Pulmonary artery endothelial cell (primary cell): ENCODE results near the gene GSE1. TPM values are rescaled to one million over a fixed set of nuclear protein-coding genes. Genes with fewer than 3 reads are reported as not detected.

Experiments
- DNase-seq: peaks from one replicate; pipeline ENCODE4 v3.0.0-alpha.2; 2011; ENCODE audit warnings: low read depth, low spot score
- total RNA-seq: library from RNA; depleted of rRNA; stranded (reverse); fragments of >200 nt; gene quantifications from 2 replicates; pipeline ENCODE4 v1.2.3, GENCODE V29; 2014

Gene GSE1
- total RNA-seq, 1 donor from 2014 or later, result 8.4 TPM

DNA sequence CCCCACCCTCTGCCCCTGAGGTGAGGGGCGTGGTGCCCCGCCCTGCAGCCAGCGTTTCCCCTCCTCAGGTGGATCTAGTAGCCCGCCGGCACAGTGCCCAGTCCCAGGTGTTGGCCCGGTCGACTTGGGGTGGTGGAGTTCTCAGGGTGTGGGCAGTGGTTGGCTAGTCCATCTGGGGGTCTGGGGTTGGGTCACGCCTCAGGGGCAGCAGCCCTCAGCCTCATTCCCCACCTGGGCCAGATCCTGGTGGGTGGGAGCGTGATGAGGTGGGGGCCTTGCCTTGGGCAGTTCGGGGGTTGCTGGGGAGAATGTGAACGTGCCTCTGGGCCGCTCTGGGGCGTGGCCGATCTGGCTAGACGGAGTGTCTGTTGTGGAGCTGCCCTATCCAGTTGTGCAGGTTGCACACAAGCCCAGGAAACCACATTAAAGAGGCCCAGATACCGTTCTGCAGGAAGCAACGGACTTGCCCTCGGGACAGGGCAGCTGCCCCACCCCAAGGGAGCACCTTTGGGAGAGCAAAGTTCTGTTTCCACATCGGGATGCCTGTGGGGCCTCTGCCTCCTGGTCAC is 32.0 kb downstream of the GSE1 start:
- no peak for DNase-seq

DNA sequence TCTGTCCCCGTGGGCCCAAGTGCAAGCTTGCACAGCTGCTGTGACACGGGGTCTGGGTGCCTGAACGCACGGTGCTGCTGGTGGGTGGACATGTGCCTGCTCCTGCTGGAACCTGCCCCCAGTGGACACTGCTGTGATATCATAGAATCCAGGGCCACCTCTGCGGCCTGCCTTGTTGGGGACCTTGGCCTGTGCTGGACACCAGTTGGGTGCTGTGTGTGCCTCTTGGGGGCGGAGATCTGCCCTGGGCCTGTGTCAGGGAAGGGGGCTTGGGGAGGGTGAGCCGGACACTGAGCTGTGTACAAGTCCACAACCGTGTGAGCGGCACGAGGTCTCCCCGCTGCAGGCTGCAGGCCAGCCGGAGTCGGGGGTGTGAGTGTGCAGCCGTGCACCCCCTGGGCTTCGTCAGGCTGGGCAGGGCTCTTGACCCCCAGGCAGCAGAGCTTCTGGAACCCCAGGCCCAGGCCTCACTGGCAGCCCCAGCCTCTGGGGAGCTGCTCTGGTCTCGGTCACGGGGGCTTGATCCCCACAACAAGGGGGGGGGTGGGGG is 33.3 kb downstream of the GSE1 start:
- DNase-seq, result no peak

DNA sequence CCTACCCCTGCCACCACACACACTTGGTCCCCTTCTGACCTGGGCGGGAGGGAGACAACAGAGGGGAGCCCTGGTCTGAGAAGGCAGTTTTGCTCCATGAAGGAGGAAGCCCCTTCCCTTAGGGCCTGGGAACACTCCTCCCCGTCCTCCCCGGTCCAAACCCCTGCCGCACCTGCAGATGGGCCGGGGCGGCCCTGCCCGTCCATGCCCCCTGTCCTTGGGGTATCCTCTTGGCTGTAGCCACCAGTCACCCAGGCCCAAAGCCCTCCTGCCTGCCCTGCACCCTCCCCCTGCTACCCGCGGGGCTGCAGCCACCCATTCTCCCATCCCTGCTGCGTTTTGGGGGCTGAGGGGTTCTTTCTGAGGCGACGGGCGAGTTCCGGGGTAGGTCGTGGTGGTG is 33.9 kb downstream of the GSE1 start:
- no peak for DNase-seq

DNA sequence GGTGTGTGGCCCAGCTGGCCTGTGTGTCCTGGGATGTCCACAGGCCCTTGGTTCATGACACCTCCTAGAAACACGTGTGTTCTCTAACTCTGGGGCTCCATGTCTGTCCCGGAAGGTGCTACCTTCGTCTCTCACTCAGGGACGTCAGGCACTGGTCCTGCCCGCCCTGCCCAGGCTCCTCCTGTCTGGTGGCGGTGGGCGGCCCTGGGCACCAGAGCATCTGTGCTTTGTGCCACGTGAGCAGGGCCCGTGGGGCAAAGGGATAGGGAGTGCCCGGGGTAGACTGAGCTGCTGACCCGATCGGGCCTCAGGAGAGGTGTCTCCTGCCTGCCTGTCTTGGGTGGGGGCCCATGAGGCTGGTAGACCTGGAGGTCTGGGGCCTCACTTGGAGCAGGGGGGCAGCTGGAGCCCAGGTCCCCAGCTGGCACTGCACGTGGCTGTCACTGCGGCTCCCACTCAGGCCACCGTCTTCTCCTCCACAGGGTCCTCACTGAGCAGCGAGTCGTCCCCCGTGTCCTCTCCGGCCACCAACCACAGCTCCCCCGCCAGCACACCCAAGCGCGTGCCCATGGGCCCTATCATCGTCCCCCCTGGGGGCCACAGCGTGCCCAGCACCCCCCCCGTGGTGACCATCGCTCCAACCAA is 35.1 kb downstream of the GSE1 start:
- DNase-seq, result no peak

DNA sequence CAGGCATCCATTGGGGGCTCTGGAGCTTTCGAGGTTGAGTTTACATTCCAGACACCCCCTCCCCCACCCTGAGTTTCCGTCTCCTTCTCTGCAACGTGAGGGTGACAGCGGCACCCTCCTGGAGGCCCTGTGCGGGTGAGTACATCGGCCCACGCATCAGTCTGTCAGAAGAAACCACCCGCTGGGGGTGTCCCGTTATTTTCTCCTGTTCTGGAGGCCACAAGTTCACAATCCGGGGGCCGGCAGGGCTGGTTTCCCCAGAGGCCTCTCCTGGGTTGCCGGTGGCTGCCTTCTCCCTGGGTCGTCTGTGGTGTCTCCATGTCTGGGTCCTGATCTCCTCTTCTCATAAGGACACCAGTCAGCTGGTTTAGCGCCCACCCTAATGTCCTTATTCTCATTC is 35.7 kb downstream of the GSE1 start:
- no peak for DNase-seq

DNA sequence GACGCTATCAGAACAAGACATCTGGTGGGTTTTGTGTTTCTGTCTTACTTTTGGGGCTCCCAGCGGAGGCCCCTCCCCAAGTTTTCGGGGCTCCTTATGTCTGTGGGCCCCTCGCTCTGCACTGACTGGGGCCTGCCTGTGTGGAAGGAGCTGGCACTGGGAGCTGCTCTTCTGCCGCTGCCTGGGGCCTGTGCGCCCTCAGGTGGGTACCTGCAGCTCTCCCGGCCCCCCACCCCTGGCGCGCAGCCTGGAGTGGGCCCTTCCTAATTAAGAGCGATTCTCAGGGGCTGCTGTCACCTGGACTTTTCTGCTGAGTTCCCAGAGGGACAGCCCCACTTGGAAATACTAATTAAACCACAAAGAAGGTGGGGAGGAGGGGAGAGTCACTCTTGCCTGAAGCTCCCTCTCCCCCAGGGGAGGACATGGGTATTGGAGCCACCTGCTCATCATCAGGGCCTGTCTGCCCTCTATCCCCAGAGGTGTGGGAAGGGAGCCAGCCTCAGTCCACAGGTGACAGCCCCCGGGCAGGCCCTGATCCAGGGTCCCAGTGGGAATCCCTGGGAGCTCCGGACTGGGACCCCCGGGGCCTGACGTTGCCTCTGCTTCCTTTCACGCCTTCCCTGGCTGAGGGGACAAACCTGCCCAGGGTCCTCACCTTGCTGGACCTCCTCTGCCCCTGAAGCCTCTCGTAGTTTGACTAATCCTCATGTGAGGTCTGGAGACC is 36.5 kb downstream of the GSE1 start:
- no peak for DNase-seq

DNA sequence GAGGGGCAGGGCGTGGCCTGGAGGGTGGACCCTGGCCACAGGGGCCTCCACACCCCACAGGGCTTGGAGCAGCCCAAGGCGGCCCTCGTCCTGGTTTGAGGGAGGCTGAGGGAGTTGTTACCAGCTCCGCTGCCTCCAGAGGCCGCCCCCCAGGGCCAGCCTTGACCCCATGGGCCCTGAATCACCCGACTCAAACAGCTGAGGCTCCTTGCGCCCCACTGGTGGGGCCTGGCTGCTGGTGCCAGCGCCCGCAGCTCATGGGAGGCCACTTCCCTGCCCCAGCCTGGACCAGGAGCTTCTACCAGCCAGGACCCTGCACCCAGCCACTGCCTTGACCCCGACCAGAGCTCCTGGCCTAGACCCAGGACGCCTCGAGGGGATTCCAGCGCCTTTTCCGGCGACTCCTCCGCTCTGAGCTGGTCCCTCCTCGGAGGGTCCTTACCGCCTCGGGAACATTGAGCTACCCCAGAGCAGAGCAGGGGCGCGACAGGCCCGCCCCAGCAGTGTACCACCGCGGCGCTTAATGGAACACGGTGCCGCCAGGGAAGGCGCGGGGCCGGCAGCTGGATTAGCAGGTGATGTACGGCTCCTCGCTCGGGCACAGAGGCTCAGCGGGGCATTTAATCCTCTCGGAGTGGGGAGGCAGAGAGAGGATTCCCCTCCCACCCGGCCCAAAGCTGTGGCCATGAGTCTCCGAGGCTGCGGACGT is 37.2 kb downstream of the GSE1 start:
- DNase-seq, result no peak

DNA sequence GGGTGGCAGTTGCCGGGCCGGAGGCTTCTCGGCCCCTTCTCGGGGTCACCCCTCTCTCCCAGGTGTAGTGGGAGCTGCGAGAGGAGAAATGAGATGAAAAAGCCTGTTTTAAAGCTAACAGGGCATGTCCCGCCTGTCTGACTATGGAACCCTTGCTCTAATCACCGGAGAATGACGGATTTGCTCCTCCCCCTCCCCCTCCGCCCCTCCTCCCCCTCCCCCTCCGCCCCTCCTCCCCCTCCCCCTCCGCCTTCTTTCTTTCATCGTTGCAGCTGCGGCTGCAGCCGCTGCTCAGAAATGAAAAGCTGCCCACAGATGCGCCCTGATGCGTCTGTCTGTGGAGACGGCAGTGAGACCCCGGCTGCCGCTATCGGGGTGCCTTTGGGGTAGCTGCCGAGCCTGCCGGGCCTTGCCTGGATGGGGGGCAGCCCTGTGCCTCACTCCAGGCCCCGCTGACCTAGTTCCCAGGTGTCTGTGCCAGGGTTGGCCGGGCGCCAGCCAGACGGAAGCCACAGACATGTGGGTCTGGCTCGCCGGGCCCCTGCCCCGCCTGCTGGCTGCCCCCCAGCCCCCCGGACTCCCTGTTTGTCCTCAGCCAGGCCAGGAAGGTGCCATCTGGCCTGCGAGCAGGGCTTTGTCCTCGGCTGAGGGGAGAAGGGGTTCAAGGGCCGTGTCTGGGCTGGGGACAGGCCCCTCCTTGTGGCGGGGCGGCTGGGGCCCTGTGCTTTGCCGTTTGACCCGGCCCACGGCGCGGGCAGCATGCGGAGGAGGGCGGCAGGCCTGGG is 37.9 kb downstream of the GSE1 start:
- no peak for DNase-seq

DNA sequence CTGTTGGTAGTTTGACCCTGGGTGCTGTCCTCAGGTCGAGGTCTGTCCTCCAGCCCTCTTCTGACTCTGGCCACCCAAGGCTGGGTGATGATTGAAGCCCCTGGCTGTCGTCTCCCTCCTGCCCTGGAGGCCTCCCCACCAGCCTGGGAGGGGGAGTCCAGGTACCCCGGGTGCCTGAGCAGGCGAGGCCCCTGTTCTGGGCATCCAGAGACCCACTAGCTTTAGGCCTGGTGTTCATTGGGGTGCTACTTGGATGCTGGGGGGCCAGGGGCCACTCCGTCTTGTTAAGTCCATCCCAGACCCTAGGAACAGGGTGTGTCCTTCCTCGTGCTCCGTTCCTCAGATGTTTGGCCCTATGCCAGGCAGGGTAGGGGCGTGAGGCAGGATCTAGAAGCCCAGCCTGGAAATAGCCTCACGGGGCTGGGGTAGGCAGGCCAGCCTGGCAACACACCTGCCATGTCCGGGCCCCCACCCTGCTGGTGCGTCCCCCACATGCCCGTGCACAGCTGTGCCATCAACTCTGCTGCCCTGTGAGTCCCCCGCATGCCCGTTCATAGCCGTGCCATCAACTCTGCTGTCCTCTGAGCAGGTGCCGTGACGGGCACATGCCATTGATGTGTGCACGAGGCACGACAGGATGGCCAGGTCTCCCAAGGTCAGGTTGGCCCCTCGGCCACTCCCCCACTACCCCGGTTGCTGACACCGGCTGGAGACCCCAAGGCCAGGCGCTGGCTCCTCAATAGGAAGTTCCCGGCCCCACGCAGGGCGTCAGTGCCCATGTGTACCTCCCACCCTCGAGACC is 38.7 kb downstream of the GSE1 start:
- no peak for DNase-seq

DNA sequence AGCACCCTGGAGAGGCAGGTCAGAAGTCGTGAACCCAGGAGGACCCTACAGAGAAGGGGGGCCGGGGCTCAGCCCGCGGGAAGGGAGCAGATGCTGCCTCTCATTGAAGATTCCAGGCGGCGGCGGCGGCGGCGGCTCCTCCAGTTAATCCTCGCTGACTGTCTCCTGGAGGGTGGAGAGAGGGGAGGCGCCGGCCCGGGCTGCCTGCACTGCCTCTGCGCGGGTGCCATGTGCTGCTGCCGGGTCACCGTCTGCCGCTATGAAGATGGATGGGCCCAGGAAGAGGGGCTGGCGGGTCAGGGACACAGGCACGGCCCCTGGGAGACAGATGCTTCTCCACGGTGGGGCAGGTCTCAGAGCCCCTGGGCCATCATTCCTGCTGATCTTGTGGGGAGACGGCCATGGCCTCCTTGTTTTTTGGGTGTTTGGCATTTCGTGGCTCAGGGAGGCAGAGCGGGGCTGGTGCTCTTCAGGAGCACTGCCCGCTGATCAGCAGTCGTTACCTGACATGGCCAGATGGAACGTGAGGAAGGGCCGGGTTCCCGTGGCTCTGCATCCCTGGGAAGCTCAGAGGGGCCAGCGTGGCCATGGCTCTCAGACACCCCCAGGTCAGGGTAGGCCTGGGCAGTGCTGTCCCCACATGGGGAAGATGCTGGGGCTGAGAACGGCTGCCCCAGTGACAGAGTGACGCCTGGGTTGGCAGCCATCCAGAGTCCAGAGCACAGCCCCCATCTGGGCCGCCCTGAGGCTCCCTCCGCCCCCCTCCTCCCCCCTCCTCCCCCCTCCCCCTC is 39.5 kb downstream of the GSE1 start:
- no peak for DNase-seq

DNA sequence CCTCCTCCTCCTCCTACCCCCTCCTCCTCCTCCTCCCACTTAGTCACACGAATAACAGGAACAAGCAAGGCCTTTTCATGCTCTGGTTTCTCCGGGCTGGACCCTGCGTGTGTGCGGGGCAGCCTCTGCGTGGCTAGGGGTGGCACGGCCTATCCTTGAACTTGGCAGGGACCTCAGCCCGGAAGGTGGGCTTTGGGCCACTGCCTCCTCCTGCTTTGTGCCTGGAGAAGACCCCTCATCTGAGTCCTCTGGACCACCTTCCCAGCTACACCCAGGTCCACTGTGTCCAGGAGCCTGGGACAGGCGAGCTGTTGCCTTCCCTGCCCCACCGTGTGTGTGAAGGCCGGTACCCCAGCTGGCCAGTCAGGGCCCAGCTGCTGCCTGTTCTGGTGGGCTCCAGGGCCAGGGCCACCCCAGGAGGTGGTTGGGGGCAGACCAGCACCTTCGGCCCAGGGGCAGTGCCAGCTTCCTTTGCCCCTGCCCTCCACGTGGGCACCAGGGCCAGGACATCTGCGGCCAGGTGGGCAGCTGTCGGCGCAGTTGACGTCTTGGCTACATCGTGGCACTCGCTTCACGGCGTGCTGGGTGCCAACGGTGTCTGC is 40.3 kb downstream of the GSE1 start:
- DNase-seq, result no peak

DNA sequence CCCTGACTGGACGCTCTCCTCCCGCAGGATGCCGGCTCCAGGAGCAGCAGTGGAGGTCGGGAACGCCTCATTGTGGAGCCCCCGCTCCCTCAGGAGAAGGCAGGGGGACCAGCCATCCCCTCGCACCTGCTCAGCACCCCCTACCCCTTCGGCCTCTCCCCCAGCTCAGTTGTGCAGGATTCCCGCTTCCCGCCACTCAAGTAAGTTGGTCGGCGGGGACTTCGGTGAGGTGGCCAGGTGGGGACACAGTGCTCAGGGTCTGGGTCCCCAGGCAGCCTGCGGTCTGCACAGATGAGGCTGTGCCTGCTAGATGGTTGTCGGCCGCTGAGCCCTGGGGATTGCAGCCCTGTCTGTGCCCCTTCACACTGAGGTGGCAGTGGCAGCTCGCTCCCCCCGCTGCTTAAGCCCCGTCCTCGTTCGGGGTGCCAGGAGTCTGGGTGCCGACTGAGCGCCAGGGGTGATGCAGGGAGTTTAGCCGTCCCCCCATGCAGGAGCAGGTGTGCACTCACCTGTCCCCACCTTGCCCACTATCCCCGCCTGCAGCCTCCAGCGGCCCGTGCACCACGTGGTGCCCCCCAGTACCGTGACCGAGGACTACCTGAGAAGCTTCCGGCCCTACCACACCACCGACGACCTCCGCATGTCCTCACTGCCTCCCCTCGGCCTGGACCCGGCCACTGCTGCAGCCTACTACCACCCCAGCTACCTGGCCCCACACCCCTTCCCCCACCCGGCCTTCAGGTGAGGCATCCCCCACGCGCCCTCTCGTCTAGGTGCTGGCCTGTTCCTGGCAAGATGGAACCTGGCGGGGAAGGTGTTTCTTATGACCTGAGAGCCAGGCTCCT is 41.4 kb downstream of the GSE1 start:
- no peak for DNase-seq

DNA sequence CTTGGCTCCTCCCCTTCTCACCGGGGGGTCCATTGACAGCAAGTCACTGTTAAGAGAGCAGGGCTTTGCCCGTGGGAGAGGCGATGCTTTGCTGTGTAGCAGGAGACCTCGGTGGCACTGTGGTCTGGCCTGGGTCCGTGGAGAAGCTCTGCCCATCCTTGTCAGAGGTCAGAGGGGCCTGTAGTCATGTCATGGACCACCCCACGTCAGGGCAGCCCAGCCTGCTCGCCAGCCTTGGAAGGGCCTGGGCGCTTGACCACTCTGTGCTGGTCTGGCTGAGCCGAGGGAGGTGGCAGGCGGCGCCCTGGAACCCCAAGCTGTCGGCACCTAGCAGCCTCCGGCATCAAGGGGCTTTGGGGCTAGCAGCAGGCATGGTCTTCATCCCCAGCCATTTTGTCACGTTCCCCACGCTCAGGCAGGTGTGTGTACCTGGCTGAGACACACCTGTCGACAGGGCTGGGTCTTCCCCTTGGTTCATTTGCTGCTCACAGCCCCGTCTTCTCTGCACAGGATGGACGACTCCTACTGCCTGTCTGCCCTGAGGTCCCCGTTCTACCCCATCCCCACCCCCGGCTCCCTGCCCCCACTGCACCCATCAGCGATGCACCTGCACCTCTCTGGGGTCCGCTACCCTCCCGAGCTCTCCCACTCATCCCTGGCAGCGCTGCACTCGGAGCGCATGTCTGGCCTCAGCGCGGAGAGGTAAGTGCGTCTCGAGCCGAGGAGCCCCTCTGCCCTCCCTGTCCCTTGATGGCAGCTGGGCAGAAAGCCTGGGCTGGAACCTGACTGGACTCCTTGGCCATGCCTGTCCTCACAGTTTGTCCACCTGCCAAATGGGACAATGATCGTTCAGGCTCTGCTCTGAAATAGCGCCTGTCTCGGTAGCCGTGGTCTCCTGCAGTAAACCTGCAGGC is 42.4 kb downstream of the GSE1 start:
- DNase-seq, result no peak

DNA sequence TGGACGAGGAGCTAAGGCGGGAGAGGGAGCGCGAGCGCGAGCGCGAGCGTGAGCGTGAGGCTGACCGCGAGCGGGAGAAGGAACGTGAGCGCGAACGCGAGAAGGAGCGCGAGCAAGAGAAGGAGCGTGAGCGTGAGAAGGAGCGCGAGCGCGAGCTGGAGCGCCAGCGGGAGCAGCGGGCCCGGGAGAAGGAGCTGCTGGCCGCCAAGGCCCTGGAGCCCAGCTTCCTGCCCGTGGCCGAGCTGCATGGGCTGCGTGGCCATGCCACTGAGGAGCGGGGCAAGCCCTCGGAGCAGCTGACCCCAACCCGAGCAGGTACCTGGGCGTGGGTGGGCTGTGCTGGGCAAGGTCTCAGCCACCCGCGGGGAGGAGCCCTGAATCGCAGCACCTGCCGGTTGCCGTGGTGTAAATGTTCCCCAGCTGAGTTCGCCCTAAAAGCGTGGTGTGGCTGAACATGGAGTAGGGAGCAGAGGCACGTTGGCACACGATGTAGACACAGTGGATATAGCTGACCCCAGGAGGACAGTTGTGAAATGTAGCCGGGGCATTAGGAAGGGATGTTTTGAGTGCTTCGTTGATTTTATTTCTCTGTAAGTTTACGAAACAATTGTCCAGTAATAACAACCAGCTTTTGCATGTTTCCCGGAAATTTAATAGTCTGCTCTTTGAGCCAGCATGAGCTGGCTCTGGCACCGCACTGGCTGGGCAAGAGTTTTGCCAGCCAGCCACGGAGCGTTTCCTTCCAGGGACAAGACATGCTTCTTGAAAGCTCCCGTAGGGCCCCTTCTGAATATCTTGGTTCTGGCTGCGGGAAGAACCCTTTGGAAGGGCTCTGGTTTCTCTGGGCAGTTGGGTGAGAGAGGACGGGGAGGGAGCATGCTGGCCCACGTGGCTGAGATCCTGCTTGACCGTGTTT is 43.5 kb downstream of the GSE1 start:
- DNase-seq, result no peak

DNA sequence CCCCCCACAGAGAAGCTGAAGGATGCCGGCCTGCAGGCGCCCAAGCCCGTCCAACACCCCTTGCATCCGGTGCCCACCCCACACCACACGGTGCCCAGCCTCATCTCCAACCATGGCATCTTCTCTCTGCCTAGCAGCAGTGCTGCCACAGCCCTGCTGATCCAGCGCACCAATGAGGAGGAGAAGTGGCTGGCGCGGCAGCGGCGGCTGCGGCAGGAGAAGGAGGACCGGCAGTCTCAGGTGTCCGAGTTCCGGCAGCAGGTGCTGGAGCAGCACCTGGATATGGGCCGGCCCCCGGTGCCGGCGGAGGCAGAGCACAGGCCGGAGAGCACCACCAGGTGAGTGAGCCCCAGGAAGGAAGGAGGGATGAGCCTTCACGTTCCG is 44.1 kb downstream of the GSE1 start:
- no peak for DNase-seq

DNA sequence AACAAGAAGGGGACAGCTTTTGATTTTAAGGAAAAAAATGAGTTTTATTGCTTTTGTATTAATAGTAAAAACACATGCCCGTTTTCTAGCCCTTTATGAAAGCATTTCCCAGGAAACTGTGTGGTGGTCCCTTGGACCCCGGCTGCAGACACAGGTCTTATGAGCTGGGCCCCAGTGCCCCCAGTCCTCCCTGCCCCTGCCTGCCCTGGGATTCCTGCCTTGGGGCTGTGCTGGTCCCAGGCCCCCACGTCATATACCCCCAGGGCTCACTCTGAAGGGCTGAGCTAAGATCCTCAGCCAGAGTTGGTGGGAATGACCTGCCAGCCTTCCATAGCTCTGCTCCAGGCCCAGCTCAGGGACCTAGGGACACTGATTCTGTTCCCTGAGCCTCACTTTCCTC is 44.9 kb downstream of the GSE1 start:
- no peak for DNase-seq
